ENCODE data around the gene PHOSPHO1.
"Not testable (repeated sequence)": the region's sequence is repeated elsewhere in the genome, so short reads cannot be mapped to it uniquely, and the experiment has no call there.

The PHOSPHO1 gene

GRCh38 chr17:49175978-49176377, 54.6 kb downstream of the PHOSPHO1 start:
- not testable (repeated sequence) for H3K27me3 ChIP-seq (ENCODE audit: control insufficient read depth, insufficient read depth, low read length); H3K4me1 ChIP-seq (ENCODE audit: control insufficient read depth, insufficient read depth, low read length); H3K36me3 ChIP-seq (ENCODE audit: control insufficient read depth, insufficient read depth, low read length); DNase-seq (ENCODE audit: low read depth, low spot score); H3K9me3 ChIP-seq (ENCODE audit: control insufficient read depth, insufficient read depth, low read length); H3K4me3 ChIP-seq (ENCODE audit: low read length); H3K27ac ChIP-seq (ENCODE audit: low read length)
- no CpG with 5 or more reads among the region's 11 CpGs for WGBS (ENCODE audit: insufficient coverage, insufficient read length)
